ENCODE measurements around the gene TENT4B.
"Not testable (repeated sequence)": the region's sequence is repeated elsewhere in the genome, so short reads cannot be mapped to it uniquely, and the experiment has no call there.

Gene TENT4B

DNA sequence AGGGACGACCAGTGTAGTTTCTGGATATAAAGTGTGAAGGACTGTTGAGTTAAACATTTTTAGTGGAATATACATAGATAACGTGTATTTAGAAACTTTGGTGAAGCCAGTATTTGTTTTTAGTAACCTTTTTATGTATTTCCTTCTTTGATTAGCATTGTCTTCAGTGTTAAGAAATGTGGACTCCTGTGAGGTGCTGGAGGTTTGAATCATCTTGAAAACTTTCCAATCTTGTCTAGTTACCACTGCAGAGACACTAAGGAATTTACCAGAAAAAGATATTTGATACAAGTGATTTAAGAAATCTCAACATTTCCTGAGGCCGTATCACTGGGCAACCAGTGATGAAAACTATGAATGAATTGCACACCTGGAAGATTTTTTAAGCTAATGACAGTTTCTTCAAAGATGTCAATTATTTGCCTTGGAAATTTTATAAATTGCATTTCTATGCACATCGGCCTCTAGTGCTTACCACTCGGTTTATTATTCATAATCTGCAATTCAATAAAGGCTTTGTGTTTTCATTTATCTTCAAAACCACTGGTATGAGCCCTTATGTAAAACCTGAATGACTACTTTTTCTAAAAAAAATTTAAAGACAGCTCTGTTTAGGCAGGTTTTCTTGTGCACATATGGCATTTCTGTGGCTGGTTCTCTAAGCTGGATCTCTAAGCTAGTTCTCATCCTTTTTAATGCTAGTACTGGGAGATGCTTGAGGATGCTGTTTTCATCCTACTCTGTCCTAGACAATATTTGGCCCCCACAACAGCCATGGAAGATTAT is 81.9 kb downstream of the TENT4B start:
- no peak for DNase-seq (ENCODE audit: low spot score)

DNA sequence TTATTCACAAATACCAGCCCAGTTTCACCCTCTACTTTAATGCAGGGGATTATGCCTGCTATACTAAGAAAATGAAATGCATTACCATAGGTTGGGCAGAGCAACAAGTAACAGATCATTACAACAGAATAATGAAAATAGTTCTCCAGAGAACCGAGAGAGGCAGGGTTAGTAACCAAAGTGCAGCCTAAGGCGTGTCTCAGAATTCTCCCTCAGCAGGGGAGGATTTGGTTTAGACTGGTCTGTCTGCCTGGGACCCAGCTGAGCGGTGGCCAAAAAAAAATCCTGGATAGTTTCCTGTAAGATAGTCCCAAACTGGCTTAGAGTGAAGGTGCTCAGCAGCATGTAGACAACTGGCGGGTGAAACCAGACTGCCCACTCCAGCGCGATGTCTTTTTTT is 82.5 kb downstream of the TENT4B start:
- DNase-seq (ENCODE audit: low spot score) = no peak

GRCh38 chr16:50238314-50238713 is 85.2 kb downstream of the TENT4B start:
- DNase-seq (ENCODE audit: low spot score) = no peak

- DNase-seq (ENCODE audit: low spot score) = no peak
Measured at GRCh38 chr16:50238868-50239301, 85.8 kb downstream of the TENT4B start.

DNA sequence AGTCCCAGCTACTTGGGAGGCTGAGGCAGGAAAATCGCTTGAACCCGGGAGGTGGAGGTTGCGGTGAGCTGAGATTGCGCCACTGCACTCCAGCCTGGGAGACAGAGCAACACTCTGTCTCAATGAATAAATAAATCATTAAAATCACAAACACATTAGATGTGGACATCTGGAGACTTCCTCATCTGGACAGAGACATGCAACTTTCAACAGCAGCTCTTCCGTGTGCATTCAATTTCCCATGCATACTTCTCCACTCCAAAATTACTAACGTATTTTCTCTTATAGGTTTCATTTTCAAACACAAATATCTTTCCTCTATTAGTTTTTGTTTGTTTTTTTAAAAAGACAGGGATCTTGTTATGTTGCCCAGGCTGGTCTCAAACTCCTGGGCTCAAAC is 89.9 kb downstream of the TENT4B start:
- DNase-seq (ENCODE audit: low spot score) = not testable (repeated sequence)

GRCh38 chr16:50244140-50244503 is 91.0 kb downstream of the TENT4B start:
- DNase-seq (ENCODE audit: low spot score) = peak; percentile 10

DNA sequence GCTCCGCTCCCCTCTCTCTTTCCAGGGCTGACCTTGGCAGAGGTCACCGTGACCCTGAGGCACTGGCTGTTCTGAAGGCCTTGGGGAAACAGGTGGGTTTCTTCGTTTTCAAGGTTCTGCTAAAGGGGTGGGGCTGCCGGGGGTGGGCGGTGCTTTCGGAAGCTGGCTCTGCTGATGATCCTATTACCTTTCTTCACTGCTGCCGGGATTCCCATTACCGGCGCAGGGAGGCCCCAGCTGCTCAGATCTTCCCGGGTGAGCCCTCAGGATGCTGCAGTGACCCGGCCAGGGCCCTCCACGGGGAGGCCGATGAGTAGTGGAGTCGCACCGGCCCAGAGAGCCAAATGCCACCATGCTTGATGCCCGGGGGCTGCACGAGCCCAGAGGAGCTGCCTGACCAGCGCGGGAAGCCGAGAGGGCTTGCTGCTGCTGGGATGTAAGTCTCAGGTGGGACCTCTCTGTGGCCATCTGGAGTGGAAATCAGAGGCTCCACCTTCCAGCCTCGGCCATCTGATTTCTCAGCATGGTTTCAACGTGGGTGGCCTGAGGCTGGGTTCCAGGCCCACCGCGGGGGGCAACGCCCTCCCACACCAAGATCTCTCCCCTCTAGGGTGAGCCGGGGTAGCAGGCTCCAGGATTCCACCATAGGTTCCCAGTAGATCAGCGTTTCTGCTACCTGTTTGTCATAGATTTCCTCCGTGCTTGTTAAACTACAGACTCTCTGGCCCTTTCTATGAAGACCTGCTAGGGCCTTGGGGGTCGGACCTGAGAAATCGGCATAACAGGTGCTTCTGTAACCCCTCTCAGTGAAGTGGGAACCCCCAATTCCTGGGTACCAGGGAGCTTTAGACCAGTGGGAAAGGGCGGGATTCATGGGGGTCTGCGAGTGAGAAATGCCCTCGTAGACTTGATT is 91.7 kb downstream of the TENT4B start:
- DNase-seq (ENCODE audit: low spot score) = peak; percentile 7

GRCh38 chr16:50245417-50246298 is 92.6 kb downstream of the TENT4B start:
- peak; percentile 33 for DNase-seq (ENCODE audit: low spot score)

DNA sequence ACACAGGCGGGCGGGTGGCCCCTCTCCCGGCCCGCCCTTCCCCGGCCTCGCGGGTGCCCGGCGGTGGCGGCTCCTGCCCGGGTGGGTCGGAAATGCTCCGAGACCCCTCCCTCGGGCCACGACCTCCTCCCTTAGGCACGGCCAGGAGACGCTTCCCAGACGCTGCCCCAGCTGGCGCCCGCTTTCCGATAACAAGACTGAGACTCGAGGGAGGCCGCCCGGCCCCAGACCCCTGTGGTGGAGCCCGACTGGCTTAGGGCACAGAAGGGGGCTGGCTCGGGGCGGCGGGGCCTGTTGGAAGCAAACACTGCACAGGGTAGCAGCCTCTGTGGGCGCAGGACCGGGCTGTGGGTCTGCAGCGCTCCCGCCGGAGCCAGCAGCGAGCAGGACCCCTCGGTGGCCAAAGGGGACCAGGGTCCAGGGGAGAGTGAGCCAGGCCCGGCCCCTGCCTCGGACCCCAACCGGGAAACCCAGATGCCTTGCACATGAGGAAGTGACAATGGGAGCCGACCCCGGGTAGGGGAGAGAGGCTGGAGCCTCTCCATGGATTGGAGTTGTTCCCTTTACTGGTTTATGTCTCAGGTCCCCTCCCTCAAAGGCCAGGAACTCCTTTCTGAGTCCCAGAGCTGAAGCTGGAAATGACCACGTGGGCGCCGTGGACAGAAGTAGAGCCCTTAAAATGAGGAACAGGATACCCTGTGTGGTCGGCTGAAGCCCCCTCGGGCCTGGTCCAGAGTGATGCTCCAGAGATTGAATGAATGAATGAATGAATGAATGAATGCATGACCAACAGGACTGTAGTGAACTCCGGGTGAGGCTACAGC is 93.4 kb downstream of the TENT4B start:
- DNase-seq (ENCODE audit: low spot score) = no peak

- DNase-seq (ENCODE audit: low spot score) = no peak
Measured at GRCh38 chr16:50247123-50247905, 94.2 kb downstream of the TENT4B start.

DNA sequence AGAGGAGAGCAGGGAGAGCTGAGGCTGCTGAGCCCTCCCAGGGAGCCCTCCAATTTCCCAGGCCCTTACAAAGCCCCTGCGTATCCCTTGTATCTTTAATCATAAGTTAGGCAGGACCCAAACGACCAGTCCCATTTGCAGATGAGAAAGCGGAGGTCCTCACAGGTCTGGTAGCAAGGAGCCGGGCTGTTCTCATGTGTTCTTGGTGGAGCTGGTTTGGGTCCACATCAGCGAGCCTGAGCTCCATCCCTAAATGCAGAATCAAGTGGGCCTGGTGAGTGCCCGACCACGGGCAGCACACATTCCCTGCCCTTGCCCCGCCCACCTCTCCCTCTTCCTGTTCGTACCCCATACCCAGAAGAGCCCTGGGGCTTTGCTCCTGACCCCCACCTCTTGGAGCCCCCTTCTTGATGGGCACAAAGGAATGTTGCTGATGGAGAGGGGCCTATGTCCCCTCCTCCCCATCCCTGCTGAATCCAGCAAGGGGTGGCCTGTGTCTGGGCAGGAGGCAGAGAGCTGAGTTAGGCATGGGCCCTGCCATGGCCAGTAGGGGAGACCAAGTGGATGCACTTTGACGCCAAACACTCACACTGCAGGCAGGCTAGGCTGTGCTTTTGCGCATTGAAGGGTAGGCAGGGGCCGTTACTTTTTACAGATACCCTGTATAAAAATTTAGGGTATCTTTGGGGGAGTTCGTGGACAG is 95.0 kb downstream of the TENT4B start:
- no peak for DNase-seq (ENCODE audit: low spot score)

DNA sequence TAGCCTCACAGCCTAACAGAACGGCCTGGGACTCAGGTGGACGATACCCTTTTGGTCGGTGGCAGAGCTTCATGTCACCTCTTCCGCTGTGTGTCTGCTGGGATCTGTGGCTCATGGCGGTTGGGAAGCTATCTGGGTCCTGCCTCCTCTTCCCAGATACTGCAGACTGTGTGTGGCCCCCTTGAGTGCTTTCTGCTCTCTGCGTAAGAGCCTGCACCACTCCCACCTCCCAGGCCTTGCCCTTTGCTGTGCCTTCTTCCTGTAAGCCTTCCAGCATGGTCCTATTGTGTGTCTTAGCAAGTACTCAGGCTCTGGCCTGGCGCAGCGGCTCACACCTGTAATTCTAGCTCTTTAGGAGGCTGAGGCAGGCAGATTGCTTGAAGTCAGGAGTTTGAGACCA is 95.7 kb downstream of the TENT4B start:
- DNase-seq (ENCODE audit: low spot score) = no peak

GRCh38 chr16:50251375-50252081 is 98.4 kb downstream of the TENT4B start:
- DNase-seq (ENCODE audit: low spot score) = no peak

- no peak for DNase-seq (ENCODE audit: low spot score)
Measured at GRCh38 chr16:50252082-50252611, 99.0 kb downstream of the TENT4B start.

GRCh38 chr16:50252874-50253513 is 99.9 kb downstream of the TENT4B start:
- DNase-seq (ENCODE audit: low spot score) = no peak

GRCh38 chr16:50253514-50253910 is 100.4 kb downstream of the TENT4B start:
- DNase-seq (ENCODE audit: low spot score) = no peak

DNA sequence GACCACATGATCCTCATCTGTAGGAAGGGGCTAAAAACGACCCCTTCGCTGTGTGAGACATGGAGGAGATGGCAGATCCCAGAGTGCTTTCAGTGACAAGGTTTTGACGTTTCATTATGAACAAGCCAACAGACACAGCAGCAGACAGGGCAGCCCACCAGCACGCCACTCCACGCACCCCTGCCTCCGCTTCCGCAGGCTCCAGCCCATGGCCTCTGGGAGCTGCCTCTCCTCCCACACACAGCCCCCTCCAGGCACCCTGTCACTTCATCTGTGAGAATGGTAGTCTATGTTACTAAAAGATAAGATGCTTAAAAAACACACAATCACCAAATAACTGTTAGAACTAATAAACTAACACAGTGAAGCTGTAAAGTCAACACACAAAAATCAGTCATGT is 101.0 kb downstream of the TENT4B start:
- DNase-seq (ENCODE audit: low spot score) = no peak

DNA sequence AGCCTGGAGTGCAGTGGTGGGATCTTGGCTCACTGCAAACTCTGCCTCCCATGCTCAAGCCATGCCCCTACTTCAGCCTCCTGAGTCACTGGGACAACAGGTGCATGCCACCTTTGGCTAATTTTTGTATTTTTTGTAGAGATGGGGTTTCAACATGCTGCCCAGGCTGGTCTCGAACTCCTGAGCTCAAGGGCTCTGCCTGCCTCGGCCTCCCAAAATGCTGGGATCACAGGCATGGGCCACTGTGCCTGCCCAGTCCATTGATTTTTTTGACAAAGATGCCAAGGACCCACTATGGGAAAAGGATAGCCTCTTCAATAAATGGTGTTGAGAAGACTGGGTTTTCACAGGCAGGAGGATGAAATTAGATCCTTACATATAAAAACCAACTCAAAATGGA is 102.4 kb downstream of the TENT4B start:
- no peak for DNase-seq (ENCODE audit: low spot score)
